GM21825 (cell line): ENCODE data around the gene IRGC.

ENCODE experiments used
- ATAC-seq: cut with Tn5 transposase; IDR thresholded peaks from one replicate; pipeline ENCODE4 v1.9.1; 2021; ENCODE audit warnings: mild to moderate bottlenecking, moderate library complexity; ENCODE audit not compliant: unreplicated experiment

Gene IRGC

DNA sequence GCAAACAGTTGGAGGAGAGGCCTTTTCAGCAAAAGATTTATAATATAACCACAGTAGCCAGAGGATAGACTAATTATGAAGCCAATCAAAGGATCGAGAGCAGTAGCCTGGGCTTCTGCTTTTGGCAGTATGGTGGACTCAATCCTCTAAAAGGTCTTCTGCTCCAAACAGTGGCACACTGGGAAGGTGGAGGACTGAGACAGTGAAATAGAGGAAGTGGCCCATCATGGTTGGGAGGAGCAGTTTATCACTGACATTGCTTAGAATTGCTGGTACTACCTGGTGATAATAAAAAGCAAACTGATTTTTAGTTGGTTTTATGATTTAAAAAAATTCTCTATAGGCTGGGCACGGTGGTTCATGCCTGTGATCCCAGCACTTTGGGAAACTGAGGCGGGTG lies 25.0 kb upstream of the IRGC start:
- no peak for ATAC-seq

DNA sequence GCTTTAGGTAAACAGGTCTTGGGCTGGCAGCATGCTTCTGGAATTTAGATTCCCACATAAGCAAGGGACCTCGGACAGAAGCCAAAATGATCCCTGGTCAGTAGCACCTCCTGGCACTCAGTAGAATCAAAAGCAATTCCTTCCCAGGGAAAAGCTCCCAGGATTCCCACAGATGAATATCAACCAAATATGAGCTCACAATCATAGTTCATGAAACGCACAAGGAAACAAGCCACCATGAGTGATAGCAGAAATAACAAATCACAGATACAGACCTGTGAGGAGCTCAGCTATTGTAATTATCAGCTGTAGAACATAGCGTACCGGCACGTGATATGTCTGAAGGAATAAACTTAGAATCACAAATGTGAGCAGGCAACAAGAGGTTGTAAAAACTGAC lies 24.1 kb upstream of the IRGC start:
- ATAC-seq = no peak

DNA sequence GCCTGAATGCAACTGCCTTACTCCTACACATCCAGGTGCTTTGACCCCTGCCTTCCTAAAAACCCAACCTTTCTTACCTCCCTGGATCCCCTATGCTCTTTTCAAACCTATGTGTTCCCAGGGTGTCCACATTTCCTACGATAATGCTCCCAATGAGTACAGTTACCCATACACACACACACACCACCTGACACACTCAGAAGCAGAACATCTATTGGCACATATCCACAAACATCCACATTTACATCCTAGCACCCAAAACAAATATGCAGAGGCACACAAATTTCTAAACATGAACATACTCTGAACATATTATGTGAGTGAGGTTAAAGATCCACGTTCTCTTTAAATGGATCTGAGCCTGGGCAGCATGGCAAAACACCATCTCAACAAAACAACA lies 23.5 kb upstream of the IRGC start:
- ATAC-seq = no peak

DNA sequence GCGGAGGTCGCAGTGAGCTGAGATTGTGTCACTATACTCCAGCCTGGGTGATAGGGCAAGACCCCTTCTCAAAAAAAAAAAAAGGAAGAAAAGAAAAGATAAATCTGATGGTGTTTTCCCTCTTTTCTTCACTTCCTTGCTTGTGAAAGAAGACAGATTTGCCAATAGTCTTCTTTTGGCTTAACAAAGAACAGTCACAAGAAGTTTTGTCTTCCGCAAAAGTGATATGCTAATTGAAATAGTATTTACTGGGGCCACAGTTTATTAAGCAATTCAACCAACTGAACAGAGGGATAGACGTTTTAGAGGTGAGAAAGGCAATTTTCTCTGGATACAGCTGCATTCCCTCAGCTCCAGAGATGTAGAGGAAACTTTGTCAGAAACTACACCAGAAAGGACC lies 23.0 kb upstream of the IRGC start:
- no peak for ATAC-seq

DNA sequence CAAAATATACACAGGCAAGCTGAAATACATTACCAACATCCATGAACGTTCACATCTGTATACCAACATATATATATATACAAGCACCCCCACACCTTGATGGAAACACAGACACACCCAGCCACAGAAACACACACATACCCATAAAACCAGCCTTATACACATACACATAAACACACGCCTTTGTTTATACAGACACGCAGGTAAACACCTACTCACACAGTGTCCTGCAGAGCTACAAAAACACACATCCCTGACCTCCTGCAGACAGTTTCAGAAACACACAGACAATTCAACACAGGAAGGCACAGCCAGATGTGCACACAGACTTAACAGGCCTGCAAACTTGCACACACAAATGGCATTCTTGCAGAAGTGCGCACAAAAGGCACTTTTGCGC lies 21.3 kb upstream of the IRGC start:
- no peak for ATAC-seq

DNA sequence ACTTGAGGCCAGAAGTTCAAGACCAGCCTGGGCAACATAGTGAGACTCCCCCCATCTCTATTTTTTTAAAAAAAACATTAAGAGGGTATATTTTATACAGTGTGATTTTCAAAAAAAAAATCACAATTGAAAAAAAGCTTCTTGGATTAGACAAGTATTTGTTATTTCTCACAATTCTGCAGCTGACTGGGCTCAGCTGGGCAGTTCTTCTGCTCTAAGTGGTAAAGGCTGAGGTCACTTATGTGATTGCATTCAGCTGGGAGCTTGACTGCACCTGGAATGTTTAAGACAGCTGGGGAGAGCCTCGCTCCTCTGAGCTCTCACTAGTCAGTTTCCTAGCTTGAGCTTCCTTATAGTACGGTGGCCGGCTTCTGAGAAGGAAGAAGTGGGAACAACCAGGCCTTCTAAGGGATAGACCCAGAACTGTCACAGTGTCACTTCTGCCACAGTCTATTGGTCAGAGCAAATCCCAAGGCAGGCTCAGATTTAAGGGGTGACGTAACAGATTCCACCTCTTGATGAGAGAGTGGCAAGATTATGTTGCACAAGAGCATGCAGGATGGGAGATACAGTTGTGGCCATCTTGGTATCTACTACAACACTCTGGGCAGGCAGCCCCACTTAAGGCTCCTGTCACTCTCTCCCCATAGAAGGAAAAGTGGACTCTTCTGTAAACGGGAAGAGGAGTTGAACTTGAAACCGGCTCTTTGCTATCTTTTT lies 19.7 kb upstream of the IRGC start:
- ATAC-seq = no peak

DNA sequence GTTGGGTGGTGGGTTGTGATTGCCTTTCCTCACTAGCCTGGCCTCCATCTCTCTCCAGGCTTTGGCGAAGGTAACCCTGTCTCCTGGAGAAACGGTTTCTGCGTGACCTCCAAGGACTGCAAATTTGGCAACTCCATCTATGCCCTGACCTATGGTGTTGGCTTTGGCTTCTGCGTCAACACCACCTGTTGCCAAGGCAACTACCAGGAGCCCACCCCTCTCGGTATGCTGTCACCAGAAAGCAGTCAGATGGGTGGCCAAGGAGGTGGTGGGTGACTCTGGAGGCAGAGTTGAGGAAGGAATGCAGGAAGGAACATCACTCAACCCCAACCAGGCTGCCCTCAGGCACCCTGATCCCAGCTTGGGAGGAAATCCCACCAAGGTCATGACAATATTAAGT lies 18.6 kb upstream of the IRGC start:
- ATAC-seq = no peak

DNA sequence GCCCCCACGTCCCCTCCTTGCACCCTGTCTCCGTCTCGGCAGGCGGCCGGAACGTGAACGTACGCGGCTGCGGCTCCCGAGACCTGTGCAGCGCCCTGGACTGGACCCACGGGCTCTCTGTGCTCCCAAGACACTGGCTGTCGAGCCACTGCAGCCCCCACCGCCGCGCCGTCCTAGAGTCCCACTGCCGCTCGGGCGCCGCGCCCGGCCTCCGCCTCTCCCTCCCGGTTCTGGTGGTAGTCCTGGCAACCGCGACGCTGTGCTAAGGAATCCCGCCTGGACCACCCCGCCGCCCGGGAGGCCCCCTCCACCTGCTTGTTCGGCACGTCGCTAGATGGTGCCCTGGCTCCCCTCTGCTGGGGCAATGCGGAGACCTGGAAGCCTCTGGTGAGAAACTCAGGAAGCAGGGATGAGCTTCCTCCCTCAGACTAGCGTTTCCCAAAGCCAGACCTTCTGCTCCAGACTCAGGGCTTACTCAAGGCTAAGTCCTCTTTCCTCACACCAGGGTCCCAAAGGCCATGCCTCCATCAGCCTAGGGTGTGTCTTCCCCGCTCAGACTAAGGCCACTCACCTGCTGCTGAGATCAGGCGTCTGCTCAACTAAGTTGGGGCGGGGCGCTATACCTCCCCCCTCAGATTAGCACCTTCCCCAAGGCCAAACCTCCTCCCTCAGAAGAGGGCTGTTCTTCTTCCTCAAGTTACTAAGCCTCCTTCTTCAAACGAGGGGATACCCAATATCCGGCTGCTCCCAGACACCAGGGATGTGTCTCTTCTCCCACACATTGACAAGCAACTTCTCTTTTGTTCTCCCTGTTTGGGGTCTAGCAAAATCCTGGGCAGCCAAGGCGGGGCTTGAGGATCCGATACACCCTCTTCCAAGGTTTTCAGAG lies 16.1 kb upstream of the IRGC start:
- ATAC-seq = no peak

DNA sequence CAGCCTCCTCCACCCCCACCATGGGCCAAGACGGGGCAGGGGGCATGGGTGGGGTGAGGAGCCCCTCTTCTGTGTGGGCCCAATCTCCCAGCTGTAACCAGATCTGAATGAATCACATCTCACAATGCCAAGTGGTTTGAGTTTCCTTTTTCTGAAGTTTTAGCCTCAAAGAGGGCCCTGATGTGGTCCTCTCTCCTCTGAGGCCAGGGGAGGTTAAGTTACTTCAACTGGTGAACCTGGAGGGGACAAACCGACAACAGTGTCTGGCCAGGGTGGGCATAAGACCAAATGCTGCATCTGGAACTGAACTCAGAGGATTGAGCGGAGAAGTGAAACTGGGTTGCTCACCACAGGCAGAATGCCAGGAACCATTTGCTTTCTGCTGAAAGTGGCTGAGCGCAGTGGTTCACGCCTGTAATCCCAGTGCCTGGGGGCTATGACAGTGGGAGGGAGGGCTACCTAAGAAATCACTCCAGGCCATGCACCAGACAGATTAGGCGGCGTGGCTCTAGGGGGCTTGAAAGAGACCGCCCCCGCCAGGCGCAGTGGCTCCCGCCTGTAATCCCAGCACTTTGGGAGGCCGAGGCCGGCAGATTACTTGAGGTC lies 15.4 kb upstream of the IRGC start:
- no peak for ATAC-seq

DNA sequence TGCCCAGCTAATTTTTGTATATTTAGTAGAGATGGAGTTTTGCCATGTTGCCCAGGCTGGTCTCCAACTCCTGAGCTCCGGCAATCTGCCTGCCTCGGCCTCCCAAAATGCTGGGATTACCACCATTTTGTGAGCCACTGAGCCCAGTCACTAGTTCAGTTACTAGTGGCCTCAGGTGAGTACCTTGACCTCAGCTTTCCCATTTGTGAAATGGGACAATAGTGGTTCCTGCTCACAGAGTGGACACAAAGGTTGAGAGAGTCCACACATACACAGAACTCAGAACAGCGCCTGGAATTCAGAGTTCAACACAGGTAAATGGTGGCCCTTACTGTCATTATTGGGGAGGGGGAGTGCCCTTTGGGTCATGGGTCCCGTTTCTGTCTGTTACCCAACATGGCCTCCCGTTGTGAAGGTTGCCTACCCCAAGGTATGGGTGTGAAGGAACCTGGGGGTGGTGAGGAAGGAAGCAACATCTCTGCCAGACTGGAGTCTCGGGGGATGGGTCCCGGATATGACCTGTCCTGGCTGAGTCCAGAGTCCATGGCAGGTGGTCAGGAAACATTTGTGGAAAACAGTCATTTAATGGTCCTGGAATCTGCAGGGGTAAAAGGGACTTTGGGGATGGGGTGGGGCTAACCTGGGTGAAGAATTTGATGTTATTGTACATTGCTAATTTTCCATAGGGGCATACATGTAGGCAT lies 11.7 kb upstream of the IRGC start:
- ATAC-seq = no peak

DNA sequence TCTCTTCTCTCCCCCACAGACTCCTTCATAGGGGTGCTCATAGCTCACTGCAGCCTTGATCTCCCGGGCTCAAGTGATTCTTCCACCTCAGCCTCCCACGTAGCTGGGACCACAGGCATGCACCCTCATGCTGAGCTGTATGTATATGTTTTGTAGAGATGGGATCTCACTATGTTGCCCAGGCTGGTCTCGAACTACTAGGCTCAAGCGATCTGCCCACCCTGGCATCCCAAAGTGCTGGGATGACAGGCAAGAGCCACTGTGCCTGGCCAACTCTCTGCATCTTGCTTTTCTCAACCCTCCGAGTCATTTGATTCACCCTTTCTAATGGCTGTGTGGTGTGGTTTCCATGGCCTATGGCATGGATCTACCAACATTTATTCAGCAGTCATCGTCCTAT lies 10.1 kb upstream of the IRGC start:
- ATAC-seq = no peak

DNA sequence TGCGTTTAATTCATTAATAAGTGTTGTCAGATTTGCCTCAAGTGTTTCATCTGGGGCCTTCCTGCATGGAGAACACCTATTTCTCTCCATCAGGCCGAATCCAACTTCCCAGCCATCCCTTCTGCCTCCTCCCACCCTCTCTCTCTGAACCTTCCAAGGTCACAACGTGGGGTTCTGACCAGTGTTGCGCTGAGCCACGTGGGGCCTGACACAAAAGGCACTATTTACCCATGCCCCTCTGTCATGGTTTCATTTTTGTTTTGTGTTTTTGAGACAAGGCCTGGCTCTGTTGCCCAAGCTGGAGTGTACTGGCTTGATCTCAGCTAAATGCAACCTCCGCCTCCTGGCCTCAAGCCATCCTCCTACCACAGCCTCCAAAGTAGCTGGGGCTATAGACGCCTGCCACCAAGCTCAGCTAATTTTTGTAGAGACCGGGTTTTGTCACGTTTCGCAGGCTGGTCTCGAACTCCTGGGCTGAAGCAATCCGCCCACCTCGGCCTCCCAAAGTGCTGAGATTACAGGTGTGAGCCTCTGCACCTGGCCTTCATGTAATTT lies 8.6 kb upstream of the IRGC start:
- no peak for ATAC-seq

DNA sequence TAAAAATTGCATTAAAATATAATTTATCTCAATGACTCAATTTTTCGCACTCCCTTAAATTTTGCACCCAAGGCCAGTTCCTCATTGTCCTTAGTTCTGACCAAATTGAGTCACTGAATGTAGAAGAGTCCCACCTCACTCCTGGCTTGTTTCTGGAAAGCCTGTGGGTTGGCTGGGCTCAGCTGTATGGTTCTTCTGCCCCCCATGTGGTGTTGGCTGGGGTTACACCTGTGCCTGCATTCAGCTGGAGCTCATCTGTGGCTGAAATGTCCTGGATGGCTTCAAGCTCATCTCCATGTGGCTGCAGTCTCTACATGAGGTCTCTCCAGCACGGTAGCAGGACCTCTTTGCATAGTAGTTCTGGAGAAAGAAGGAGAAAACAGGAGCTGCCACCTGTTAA lies 7.2 kb upstream of the IRGC start:
- ATAC-seq = no peak

DNA sequence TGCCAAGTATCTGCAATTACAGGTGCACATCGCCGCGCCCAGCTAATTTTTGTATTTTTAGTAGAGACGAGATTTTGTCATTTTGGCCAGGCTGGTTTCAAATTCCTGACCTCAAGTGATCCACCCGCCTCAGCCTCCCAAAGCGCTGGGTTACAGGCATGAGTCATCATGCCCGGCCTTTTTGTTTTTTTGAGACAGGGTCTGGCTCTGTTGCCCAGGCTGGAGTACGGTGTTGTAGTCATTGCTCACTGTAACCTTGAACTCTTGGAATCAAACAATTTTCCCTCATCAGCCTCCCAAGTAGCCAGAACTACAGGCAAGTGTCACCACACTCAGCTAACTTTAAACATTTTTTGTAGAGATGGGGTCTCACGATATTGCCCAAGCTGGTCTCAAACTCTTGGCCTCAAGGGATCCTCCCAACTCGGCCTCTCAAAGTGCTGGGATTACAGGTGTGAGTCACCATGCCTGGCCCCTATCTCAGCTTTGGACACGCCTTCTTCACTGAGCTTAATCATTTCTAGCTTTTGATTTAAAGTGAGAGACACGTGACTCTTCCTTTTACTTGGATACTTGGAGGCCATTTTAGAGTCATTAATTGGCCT lies 4.0 kb upstream of the IRGC start:
- no peak for ATAC-seq

DNA sequence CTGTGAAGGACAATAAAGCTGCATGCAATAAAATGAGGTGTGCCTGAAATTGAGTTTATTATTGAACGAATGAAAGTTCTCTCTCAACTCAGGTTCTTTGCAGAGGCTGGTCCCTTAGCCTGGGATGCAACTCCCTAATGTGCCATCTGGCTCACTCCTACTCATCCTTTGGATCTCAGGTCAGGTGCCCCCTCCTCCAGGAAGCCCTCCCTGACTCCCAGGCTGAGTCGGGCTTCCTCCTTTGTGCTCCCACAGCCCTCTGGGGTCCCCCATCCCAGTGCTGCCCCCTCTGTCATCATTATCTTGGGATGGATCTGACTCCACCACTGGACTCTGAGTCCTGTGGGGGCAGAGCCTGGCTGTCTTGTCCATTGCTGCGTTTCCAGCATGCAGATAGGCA lies 2.7 kb upstream of the IRGC start:
- no peak for ATAC-seq

DNA sequence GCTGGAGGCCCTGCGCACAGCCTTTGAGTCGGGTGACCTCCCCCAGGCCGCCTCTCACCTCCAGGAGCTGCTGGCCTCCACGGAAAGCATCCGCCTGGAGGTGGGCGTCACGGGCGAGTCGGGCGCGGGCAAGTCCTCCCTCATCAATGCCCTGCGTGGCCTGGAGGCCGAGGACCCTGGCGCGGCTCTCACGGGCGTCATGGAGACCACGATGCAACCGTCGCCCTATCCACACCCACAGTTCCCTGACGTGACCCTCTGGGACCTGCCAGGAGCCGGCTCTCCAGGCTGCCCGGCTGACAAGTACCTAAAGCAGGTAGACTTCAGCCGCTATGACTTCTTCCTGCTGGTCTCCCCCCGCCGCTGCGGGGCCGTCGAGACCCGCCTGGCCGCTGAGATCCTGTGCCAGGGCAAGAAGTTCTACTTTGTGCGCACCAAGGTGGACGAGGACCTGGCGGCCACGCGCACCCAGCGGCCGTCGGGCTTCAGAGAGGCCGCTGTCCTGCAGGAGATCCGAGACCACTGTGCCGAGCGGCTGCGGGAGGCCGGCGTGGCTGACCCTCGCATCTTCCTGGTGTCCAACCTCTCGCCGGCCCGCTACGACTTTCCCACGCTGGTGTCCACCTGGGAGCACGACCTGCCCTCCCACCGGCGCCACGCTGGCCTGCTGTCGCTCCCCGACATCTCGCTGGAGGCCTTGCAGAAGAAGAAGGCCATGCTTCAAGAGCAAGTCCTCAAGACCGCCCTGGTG lies 2.9 kb downstream of the IRGC start:
- no peak for ATAC-seq

DNA sequence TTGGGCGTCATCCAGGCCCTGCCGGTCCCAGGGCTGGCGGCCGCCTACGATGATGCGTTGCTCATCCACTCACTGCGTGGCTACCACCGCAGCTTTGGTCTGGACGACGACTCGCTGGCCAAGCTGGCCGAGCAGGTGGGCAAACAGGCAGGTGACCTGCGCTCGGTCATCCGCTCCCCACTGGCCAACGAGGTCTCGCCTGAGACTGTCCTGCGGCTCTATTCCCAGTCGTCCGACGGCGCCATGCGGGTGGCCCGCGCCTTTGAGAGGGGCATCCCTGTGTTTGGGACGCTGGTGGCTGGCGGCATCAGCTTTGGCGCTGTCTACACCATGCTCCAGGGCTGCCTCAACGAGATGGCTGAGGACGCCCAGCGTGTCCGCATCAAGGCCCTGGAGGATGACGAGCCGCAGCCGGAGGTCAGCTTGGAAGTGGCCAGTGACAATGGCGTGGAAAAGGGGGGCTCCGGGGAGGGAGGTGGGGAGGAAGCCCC lies 3.5 kb downstream of the IRGC start:
- no peak for ATAC-seq

DNA sequence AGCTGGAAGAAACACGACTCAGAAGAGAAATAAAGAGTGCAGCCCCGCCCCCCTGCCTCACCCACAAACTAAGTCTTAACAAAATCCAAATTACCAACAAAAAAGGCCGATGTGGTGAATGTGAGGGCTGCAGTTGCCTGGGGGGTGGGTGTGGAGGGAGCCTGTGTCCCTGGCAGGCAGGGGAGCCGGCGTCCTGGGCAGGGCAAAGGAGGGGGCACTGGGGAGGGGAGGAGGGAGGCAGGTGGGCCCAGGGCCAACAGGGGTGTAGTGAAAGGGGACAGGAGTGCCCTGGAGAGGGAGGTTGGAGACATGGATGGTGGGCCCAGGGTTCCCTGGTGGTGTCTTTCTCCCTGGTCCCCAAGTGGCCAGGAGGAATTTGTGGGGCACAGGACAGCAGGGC lies 4.0 kb downstream of the IRGC start:
- no peak for ATAC-seq

DNA sequence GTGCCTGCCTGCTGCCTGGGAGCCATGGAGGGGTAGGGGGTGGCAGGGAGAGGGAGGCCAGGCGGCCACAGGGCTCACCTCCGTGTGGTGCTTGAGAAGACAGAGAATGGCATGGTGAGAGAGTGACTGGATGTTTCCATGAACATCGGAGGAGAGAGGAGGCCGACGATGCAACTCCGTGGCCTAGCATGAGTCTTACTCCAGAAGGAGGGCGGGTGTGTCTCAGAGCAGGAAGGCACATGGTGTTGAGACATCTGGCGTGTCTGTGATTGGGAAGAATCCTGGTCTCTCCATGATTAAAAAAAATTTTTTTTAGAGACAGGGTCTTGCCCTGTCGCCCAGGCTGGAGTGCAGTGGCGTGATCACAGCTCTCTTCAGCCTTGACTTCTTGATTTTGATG lies 5.1 kb downstream of the IRGC start:
- no peak for ATAC-seq
